GM23338 (cell line): ENCODE measurements around the gene AGO1. TPM values are rescaled to one million over a fixed set of nuclear protein-coding genes. Genes with fewer than 3 reads are reported as not detected.

Experiments used
- ATAC-seq: fragments of 200-7000 bp; cut with Tn5 transposase; 3 replicates; pipeline ENCODE4 v1.9.1; 2020
- DNase-seq: peaks from one replicate; pipeline ENCODE4 v3.0.0-alpha.2; 2015; ENCODE audit warnings: low spot score
- H2AFZ ChIP-seq: fragments of 200-600 bp; sonication (generic); 2 replicates; pipeline ENCODE4 v1.8.0; 2016; ENCODE audit warnings: antibody characterized with exemption, mild to moderate bottlenecking, moderate library complexity
- H3F3A ChIP-seq: fragments of 200-600 bp; sonication (generic); replicated peaks from 2 replicates; pipeline ENCODE4 v1.8.0; 2017; ENCODE audit warnings: antibody characterized with exemption, mixed run types, low read depth
- H3K27ac ChIP-seq: fragments of 200-600 bp; sonication (generic); 2 replicates; pipeline ENCODE4 v1.6.1; 2016; ENCODE audit warnings: low read depth
- H3K27me3 ChIP-seq: fragments of 200-600 bp; sonication (generic); 2 replicates; pipeline ENCODE4 v1.8.0; 2016; ENCODE audit warnings: mild to moderate bottlenecking, mixed run types, moderate library complexity; ENCODE audit not compliant: insufficient read depth
- H3K36me3 ChIP-seq: fragments of 200-600 bp; sonication (generic); 2 replicates; pipeline ENCODE4 v1.8.0; 2016; ENCODE audit warnings: mild to moderate bottlenecking; ENCODE audit not compliant: insufficient read depth
- H3K4me1 ChIP-seq: fragments of 200-600 bp; sonication (generic); 2 replicates; pipeline ENCODE4 v1.8.0; 2016; ENCODE audit warnings: mild to moderate bottlenecking, moderate library complexity; ENCODE audit not compliant: insufficient read depth
- H3K4me2 ChIP-seq: fragments of 200-600 bp; sonication (generic); 2 replicates; pipeline ENCODE4 v1.7.1; 2017; ENCODE audit warnings: mixed run types
- H3K4me3 ChIP-seq: fragments of 200-600 bp; sonication (generic); 2 replicates; pipeline ENCODE4 v1.6.1; 2016; ENCODE audit warnings: mixed run types
- H3K79me2 ChIP-seq: fragments of 200-600 bp; sonication (generic); replicated peaks from 2 replicates; pipeline ENCODE4 v1.8.0; 2017; ENCODE audit warnings: mild to moderate bottlenecking; ENCODE audit not compliant: insufficient read depth
- H3K9me2 ChIP-seq: fragments of 200-600 bp; sonication (generic); 2 replicates; pipeline ENCODE4 v1.8.0; 2017; ENCODE audit not compliant: insufficient read depth
- H4K20me1 ChIP-seq: fragments of 200-600 bp; sonication (generic); replicated peaks from 2 replicates; pipeline ENCODE4 v1.8.0; 2017; ENCODE audit warnings: mild to moderate bottlenecking; ENCODE audit not compliant: insufficient read depth
- H3K27ac Mint-ChIP-seq: 2 replicates; pipeline ENCODE4 v1.8.0; 2020; ENCODE audit warnings: inconsistent platforms, mild to moderate bottlenecking, moderate library complexity, mixed read lengths
- H3K27me3 Mint-ChIP-seq: 3 replicates; pipeline ENCODE4 v1.8.0; 2022; ENCODE audit warnings: low read depth, mild to moderate bottlenecking, moderate library complexity, mixed read lengths, inconsistent platforms; ENCODE audit not compliant: insufficient read depth, poor library complexity
- H3K36me3 Mint-ChIP-seq: 3 replicates; pipeline ENCODE4 v1.8.0; 2021; ENCODE audit warnings: low read depth, mild to moderate bottlenecking, inconsistent platforms, moderate library complexity, mixed read lengths
- H3K4me1 Mint-ChIP-seq: 3 replicates; pipeline ENCODE4 v1.8.0; 2020; ENCODE audit warnings: mild to moderate bottlenecking, inconsistent platforms, mixed read lengths
- H3K4me3 Mint-ChIP-seq: 3 replicates; pipeline ENCODE4 v1.8.0; 2021; ENCODE audit warnings: moderate library complexity, mild to moderate bottlenecking, inconsistent platforms, mixed read lengths
- H3K9me3 Mint-ChIP-seq: 3 replicates; pipeline ENCODE4 v1.8.0; 2020; ENCODE audit warnings: moderate library complexity, mild to moderate bottlenecking, inconsistent platforms, mixed read lengths
- CREB1 ChIP-seq: fragments of 250-450 bp; sonication (Bioruptor Pico); IDR thresholded peaks from 2 replicates; pipeline ENCODE4 v1.5.0; 2020; ENCODE audit warnings: low read depth, mild to moderate bottlenecking, moderate library complexity
- EZH2 ChIP-seq: fragments of 200-600 bp; sonication (generic); IDR thresholded peaks from one replicate; pipeline ENCODE4 v1.8.0; 2017; ENCODE audit warnings: antibody characterized with exemption, mild to moderate bottlenecking, low read depth; ENCODE audit not compliant: unreplicated experiment
- EZH2phosphoT487 ChIP-seq: fragments of 200-600 bp; sonication (generic); IDR thresholded peaks from one replicate; pipeline ENCODE4 v1.8.1; 2018; ENCODE audit warnings: antibody characterized with exemption; ENCODE audit not compliant: unreplicated experiment
- NANOG ChIP-seq: IDR thresholded peaks from 2 replicates; pipeline ENCODE4 v1.6.1; 2016; ENCODE audit warnings: antibody characterized with exemption, borderline replicate concordance
- POLR2AphosphoS5 ChIP-seq: IDR thresholded peaks from 2 replicates; pipeline ENCODE4 v1.6.1; 2016; ENCODE audit warnings: antibody characterized with exemption, low read depth
- STAT1 ChIP-seq: IDR thresholded peaks from one replicate; pipeline ENCODE4 v1.6.1; 2016; ENCODE audit warnings: antibody characterized with exemption; ENCODE audit not compliant: unreplicated experiment
- ZNF114 ChIP-seq: fragments of 250-450 bp; sonication (Bioruptor Pico); IDR thresholded peaks from 2 replicates; pipeline ENCODE4 v1.5.0; 2020; ENCODE audit warnings: mild to moderate bottlenecking, moderate library complexity
- ZNF331 ChIP-seq: fragments of 250-450 bp; sonication (Bioruptor Pico); IDR thresholded peaks from 2 replicates; pipeline ENCODE4 v1.5.0; 2020; ENCODE audit warnings: low read depth, mild to moderate bottlenecking, moderate library complexity
- polyA plus RNA-seq: library from polyadenylated mRNA; unstranded; fragments of >200 nt; fragmentation: Nextera tagmentation; extraction: Ambion mirVana; gene quantifications from 2 replicates; pipeline ENCODE4 v1.2.1, GENCODE V29; 2016
- total RNA-seq: library from RNA; depleted of rRNA; stranded (reverse); fragments of >200 nt; shearing (Covaris generic); gene quantifications from 2 replicates; pipeline ENCODE4 v1.2.3, GENCODE V29; 2014
- TF ChIP-seq, protein P1 (sequence below), 2 experiments: fragments of 200-600 bp in 1 of 2; sonication (generic) in 1 of 2; conservative IDR thresholded peaks; 2 replicates each; pipeline versions ENCODE4 v1.5.1 to v1.6.1; 2016 to 2017; ENCODE audit warnings: antibody characterized with exemption in 2 of 2, low read depth in 2 of 2, mild to moderate bottlenecking in 2 of 2, moderate library complexity in 1 of 2
- TF ChIP-seq, protein P2 (sequence below): fragments of 250-450 bp; sonication (Bioruptor Pico); IDR thresholded peaks from 2 replicates; pipeline ENCODE4 v1.5.0; 2020; ENCODE audit warnings: mild to moderate bottlenecking, moderate library complexity
- TF ChIP-seq, protein P3 (sequence below): IDR thresholded peaks from 2 replicates; pipeline ENCODE4 v1.6.1; 2016; ENCODE audit warnings: antibody characterized with exemption

AGO1 gene
- total and polyA plus RNA-seq, 2 experiments from 2014 or later = 10.6 to 65.1 TPM

DNA sequence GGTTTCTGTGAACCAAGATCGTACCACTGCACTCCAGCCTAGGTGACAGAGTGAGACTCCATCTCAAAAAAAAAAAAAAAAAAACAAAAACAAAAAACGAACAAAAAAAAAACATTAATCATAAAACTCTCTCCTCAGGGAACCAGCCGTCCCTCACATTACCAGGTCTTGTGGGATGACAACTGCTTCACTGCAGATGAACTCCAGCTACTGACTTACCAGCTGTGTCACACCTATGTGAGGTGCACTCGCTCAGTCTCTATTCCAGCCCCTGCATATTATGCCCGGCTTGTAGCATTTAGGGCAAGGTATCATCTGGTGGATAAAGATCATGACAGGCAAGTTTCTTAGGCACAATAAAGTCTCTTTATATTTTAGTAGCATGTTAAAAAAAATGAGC lies 32.3 kb upstream of the AGO1 start (continued):
- TF ChIP-seq, protein P1, sequence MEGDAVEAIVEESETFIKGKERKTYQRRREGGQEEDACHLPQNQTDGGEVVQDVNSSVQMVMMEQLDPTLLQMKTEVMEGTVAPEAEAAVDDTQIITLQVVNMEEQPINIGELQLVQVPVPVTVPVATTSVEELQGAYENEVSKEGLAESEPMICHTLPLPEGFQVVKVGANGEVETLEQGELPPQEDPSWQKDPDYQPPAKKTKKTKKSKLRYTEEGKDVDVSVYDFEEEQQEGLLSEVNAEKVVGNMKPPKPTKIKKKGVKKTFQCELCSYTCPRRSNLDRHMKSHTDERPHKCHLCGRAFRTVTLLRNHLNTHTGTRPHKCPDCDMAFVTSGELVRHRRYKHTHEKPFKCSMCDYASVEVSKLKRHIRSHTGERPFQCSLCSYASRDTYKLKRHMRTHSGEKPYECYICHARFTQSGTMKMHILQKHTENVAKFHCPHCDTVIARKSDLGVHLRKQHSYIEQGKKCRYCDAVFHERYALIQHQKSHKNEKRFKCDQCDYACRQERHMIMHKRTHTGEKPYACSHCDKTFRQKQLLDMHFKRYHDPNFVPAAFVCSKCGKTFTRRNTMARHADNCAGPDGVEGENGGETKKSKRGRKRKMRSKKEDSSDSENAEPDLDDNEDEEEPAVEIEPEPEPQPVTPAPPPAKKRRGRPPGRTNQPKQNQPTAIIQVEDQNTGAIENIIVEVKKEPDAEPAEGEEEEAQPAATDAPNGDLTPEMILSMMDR (conservative IDR thresholded peaks at IDR 0.05; ENCODE audit: low read depth in 2 of 2) = no peak

DNA sequence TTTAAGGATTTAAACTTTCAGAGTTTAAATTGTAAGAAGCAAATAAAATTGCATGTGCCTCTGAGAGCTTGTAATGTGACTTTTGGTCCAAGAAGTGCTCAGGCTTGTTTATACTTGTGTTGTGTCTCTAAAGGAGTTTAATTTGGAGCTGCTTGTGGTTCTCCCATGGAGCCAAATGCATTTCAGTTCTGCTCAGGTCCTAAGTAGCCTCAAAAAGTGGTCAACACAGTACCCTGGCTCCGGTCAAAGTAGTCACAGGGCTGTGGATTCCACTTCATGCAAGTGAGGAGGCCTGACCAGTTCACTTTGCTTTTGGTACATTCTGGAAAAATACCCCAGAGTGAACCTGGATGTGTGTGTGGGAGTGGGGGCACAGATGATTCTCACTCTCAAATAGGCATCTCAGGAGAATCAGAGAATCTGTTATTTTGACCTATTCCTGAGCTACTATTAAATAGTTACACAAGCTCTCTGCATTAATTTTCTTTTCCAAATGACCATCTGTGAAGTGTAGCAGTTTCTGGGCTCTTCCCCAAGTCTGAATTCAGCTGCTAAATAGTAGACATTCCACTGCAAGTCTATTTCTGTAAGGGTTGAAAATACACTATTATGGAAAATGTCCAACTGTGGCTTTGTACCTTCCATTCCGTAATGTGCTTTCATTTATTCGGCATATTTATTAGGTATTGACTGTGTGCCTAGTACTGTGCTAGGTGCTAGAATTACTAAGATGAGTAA lies 31.7 kb upstream of the AGO1 start:
- Histone ChIP-seq H3K27ac (peak overlapping the region; percentile 8; the same call in 1 of the 2 replicates), H3F3A (no peaks in the 10 kb centered on the region), H3K36me3 (no peaks in the 10 kb centered on the region), H3K27me3 (no peaks in the 10 kb centered on the region), H3K4me3 (no peak overlapping the region), H4K20me1 (no peaks in the 10 kb centered on the region), H3K4me2 (no peak overlapping the region), H2AFZ (no peak overlapping the region), H3K9me2 (no peaks in the 10 kb centered on the region), H3K4me1 (peaks cover 15% of the 10 kb centered on the region), H3K79me2 (no peaks in the 10 kb centered on the region)
- H3K4me3 Mint-ChIP-seq = no peak overlapping the region
- DNase-seq (no peak), ATAC-seq (no peak)
- peaks cover 4% of the 10 kb centered on the region; the same call in 1 of the 3 replicates for H3K36me3 Mint-ChIP-seq
- H3K27me3 Mint-ChIP-seq = peaks cover under 1% of the 10 kb centered on the region
- no peak overlapping the region for H3K27ac Mint-ChIP-seq
- no peaks in the 10 kb centered on the region for H3K9me3 Mint-ChIP-seq
- H3K4me1 Mint-ChIP-seq = peaks cover 25% of the 10 kb centered on the region
- no peak for TF ChIP-seq CREB1
- TF ChIP-seq, protein P2, sequence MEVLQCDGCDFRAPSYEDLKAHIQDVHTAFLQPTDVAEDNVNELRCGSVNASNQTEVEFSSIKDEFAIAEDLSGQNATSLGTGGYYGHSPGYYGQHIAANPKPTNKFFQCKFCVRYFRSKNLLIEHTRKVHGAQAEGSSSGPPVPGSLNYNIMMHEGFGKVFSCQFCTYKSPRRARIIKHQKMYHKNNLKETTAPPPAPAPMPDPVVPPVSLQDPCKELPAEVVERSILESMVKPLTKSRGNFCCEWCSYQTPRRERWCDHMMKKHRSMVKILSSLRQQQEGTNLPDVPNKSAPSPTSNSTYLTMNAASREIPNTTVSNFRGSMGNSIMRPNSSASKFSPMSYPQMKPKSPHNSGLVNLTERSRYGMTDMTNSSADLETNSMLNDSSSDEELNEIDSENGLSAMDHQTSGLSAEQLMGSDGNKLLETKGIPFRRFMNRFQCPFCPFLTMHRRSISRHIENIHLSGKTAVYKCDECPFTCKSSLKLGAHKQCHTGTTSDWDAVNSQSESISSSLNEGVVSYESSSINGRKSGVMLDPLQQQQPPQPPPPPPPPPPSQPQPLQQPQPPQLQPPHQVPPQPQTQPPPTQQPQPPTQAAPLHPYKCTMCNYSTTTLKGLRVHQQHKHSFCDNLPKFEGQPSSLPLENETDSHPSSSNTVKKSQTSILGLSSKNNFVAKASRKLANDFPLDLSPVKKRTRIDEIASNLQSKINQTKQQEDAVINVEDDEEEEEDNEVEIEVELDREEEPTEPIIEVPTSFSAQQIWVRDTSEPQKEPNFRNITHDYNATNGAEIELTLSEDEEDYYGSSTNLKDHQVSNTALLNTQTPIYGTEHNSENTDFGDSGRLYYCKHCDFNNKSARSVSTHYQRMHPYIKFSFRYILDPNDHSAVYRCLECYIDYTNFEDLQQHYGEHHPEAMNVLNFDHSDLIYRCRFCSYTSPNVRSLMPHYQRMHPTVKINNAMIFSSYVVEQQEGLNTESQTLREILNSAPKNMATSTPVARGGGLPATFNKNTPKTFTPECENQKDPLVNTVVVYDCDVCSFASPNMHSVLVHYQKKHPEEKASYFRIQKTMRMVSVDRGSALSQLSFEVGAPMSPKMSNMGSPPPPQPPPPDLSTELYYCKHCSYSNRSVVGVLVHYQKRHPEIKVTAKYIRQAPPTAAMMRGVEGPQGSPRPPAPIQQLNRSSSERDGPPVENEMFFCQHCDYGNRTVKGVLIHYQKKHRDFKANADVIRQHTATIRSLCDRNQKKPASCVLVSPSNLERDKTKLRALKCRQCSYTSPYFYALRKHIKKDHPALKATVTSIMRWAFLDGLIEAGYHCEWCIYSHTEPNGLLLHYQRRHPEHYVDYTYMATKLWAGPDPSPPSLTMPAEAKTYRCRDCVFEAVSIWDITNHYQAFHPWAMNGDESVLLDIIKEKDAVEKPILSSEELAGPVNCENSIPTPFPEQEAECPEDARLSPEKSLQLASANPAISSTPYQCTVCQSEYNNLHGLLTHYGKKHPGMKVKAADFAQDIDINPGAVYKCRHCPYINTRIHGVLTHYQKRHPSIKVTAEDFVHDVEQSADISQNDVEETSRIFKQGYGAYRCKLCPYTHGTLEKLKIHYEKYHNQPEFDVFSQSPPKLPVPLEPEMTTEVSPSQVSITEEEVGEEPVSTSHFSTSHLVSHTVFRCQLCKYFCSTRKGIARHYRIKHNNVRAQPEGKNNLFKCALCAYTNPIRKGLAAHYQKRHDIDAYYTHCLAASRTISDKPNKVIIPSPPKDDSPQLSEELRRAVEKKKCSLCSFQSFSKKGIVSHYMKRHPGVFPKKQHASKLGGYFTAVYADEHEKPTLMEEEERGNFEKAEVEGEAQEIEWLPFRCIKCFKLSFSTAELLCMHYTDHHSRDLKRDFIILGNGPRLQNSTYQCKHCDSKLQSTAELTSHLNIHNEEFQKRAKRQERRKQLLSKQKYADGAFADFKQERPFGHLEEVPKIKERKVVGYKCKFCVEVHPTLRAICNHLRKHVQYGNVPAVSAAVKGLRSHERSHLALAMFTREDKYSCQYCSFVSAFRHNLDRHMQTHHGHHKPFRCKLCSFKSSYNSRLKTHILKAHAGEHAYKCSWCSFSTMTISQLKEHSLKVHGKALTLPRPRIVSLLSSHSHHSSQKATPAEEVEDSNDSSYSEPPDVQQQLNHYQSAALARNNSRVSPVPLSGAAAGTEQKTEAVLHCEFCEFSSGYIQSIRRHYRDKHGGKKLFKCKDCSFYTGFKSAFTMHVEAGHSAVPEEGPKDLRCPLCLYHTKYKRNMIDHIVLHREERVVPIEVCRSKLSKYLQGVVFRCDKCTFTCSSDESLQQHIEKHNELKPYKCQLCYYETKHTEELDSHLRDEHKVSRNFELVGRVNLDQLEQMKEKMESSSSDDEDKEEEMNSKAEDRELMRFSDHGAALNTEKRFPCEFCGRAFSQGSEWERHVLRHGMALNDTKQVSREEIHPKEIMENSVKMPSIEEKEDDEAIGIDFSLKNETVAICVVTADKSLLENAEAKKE (CRISPR knock-in tag) = no peak
- no peak for TF ChIP-seq ZNF114 (CRISPR knock-in tag)
- no peak for TF ChIP-seq ZNF331
- TF ChIP-seq POLR2AphosphoS5 = no peak
- TF ChIP-seq EZH2phosphoT487 = no peak
- TF ChIP-seq NANOG = no peak
- TF ChIP-seq EZH2 = no peak
- TF ChIP-seq, protein P1 (conservative IDR thresholded peaks at IDR 0.05; ENCODE audit: low read depth in 2 of 2) = no peak
- no peak for TF ChIP-seq STAT1
- TF ChIP-seq, protein P3, sequence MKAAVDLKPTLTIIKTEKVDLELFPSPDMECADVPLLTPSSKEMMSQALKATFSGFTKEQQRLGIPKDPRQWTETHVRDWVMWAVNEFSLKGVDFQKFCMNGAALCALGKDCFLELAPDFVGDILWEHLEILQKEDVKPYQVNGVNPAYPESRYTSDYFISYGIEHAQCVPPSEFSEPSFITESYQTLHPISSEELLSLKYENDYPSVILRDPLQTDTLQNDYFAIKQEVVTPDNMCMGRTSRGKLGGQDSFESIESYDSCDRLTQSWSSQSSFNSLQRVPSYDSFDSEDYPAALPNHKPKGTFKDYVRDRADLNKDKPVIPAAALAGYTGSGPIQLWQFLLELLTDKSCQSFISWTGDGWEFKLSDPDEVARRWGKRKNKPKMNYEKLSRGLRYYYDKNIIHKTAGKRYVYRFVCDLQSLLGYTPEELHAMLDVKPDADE = no peak
